LNCAP (cell line): ENCODE measurements around the gene CBLB.

Experiments
- CTCF ChIP-seq: fragments of 450-650 bp; IDR thresholded peaks from 2 replicates; pipeline ENCODE4 v1.5.1; 2017; ENCODE audit warnings: mild to moderate bottlenecking

Gene CBLB

GRCh38 chr3:105802118-105802706, 66.6 kb downstream of the CBLB start:
- no peak for TF ChIP-seq CTCF

GRCh38 chr3:105801397-105801796, 67.4 kb downstream of the CBLB start:
- no peak for TF ChIP-seq CTCF

GRCh38 chr3:105800320-105800719, 68.5 kb downstream of the CBLB start:
- no peak for TF ChIP-seq CTCF

- no peak for TF ChIP-seq CTCF
These were observed 69.5 kb downstream of the CBLB start for GRCh38 chr3:105799286-105799685.

- no peak for TF ChIP-seq CTCF
These were observed 70.4 kb downstream of the CBLB start for GRCh38 chr3:105798381-105798934.

- no peak for TF ChIP-seq CTCF
These were observed 75.8 kb downstream of the CBLB start for GRCh38 chr3:105793040-105793439.

GRCh38 chr3:105791919-105792786, 76.7 kb downstream of the CBLB start:
- no peak for TF ChIP-seq CTCF
